ENCODE measurements around the gene ZIC4.

DNA sequence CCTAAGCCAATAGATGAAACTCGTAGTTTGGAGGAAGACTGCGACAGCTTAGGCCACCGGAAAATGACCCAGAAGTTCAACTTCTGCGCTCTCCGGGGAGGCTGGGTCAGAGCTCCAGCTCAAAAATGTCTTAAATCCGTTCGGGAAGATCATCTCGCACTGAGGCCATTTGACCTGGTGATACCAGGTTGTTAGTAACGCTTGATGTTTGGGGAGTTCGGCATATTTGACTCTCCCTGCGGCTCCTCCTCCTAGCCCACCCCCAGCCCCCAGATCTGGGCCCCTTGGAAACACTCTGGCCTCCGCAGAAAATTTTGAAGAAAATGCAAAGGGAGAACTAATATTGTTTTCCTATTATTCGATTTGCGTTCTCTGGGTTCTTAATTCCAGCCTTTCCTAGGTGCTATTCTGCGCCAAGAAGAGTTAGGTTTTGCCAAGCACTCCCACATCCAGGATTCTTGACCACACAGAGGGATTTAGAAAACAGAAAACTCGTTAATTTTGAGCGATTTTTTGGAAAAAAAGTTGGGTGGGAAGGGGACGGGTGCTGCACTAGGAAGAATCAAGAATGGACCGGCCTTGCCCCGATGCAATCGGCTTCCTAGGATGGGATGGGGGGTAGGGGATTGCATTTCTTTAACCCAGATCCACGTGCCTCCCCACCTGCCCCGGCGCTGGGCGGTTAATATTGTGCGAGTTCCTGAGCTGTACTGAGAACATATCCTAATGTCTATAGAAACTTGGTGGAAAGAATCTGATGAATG is 50.0 kb downstream of the ZIC4 start:
- no peak for TF ChIP-seq POLR2AphosphoS5 (IDR thresholded peaks at IDR 0.05; ENCODE audit: low read depth, low read length)
- no peak for TF ChIP-seq TAF1 (IDR thresholded peaks at IDR 0.05; ENCODE audit: borderline replicate concordance, insufficient read depth, low read length)
- TF ChIP-seq, protein P1, sequence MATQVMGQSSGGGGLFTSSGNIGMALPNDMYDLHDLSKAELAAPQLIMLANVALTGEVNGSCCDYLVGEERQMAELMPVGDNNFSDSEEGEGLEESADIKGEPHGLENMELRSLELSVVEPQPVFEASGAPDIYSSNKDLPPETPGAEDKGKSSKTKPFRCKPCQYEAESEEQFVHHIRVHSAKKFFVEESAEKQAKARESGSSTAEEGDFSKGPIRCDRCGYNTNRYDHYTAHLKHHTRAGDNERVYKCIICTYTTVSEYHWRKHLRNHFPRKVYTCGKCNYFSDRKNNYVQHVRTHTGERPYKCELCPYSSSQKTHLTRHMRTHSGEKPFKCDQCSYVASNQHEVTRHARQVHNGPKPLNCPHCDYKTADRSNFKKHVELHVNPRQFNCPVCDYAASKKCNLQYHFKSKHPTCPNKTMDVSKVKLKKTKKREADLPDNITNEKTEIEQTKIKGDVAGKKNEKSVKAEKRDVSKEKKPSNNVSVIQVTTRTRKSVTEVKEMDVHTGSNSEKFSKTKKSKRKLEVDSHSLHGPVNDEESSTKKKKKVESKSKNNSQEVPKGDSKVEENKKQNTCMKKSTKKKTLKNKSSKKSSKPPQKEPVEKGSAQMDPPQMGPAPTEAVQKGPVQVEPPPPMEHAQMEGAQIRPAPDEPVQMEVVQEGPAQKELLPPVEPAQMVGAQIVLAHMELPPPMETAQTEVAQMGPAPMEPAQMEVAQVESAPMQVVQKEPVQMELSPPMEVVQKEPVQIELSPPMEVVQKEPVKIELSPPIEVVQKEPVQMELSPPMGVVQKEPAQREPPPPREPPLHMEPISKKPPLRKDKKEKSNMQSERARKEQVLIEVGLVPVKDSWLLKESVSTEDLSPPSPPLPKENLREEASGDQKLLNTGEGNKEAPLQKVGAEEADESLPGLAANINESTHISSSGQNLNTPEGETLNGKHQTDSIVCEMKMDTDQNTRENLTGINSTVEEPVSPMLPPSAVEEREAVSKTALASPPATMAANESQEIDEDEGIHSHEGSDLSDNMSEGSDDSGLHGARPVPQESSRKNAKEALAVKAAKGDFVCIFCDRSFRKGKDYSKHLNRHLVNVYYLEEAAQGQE (IDR thresholded peaks at IDR 0.05; ENCODE audit: insufficient read depth in 1 of 2, low read depth in 2 of 2, low read length in 2 of 2), result no peak
- TF ChIP-seq FOXP2 (optimal IDR thresholded peaks at IDR 0.05; ENCODE audit: borderline replicate concordance, extremely low read depth, extremely low read length, insufficient read depth), result no peak
- no peak for TF ChIP-seq SIN3A (IDR thresholded peaks at IDR 0.05; ENCODE audit: borderline replicate concordance, insufficient read depth, low read length)
